Measurements from ENCODE around the gene FLT3LG.

DNA sequence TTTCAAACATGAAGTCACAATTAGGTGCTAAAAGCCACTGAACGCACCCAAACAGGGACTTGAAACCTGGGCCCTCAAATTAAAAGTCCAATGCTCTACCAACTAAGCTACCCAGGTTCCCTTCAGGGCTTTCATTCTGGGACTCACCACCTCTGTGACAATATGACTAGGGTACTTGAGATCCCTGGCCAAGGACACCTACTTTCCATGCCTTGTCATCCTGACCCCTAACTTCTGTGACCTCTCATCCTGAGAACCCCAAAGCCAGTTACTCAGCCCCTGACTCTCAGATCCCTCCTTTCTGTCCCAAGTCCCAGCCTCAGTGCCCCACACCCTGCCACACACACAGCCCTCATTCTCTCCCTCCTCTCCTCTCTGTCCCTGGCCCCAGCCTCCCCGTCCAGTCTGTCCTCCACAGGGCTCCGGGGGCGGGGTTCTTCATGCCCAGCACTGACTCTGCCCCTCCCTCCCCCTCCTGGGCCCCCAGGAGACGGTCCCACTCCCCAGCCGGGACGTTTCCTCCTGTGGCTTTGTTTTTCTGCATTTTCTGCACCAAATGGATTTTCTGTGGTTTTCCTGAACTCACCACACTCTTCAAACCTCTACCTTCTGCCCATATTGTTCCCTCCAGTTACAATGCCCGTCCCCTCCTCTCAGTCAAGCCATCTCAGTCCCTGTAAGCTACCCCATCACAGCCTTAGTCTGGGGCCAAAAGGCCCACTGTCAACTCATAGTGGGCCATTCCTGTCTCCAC is 60.8 kb downstream of the FLT3LG start:
- TF ChIP-seq POLR2AphosphoS5 (IDR thresholded peaks at IDR 0.05) = no peak
- TF ChIP-seq, protein P1, sequence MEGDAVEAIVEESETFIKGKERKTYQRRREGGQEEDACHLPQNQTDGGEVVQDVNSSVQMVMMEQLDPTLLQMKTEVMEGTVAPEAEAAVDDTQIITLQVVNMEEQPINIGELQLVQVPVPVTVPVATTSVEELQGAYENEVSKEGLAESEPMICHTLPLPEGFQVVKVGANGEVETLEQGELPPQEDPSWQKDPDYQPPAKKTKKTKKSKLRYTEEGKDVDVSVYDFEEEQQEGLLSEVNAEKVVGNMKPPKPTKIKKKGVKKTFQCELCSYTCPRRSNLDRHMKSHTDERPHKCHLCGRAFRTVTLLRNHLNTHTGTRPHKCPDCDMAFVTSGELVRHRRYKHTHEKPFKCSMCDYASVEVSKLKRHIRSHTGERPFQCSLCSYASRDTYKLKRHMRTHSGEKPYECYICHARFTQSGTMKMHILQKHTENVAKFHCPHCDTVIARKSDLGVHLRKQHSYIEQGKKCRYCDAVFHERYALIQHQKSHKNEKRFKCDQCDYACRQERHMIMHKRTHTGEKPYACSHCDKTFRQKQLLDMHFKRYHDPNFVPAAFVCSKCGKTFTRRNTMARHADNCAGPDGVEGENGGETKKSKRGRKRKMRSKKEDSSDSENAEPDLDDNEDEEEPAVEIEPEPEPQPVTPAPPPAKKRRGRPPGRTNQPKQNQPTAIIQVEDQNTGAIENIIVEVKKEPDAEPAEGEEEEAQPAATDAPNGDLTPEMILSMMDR (IDR thresholded peaks at IDR 0.05) = no peak

Measured in prostate gland (tissue), 2 donors.